Neuronal stem cell (in vitro differentiated cells): ENCODE measurements around the gene TP63.

Experiments used
- DNase-seq: peaks from one replicate; pipeline ENCODE4 v3.0.0-alpha.2; 2013; ENCODE audit warnings: low spot score
- H2AFZ ChIP-seq: one replicate; pipeline ENCODE4 v1.6.1; 2013; ENCODE audit warnings: mild to moderate bottlenecking, low read length, inconsistent platforms
- H2AK5ac ChIP-seq: 2 replicates; pipeline ENCODE4 v1.6.1; 2013; ENCODE audit warnings: low read depth, mild to moderate bottlenecking, inconsistent platforms, low read length, moderate library complexity, mixed read lengths
- H2BK120ac ChIP-seq: 2 replicates; pipeline ENCODE4 v1.6.1; 2013; ENCODE audit warnings: low read depth, mild to moderate bottlenecking, inconsistent platforms, low read length, moderate library complexity, mixed read lengths
- H2BK12ac ChIP-seq: one replicate; pipeline ENCODE4 v1.6.1; 2013; ENCODE audit warnings: low read length, inconsistent platforms
- H2BK15ac ChIP-seq: 2 replicates; pipeline ENCODE4 v1.6.1; 2013; ENCODE audit warnings: mild to moderate bottlenecking, low read length, inconsistent platforms, mixed read lengths
- H2BK5ac ChIP-seq: one replicate; pipeline ENCODE4 v1.6.1; 2013; ENCODE audit warnings: inconsistent platforms, mild to moderate bottlenecking, low read length, moderate library complexity
- H3K14ac ChIP-seq: one replicate; pipeline ENCODE4 v1.6.1; 2013; ENCODE audit warnings: low read length, inconsistent platforms
- H3K18ac ChIP-seq: 2 replicates; pipeline ENCODE4 v1.6.1; 2013; ENCODE audit warnings: low read length, inconsistent platforms
- H3K23ac ChIP-seq: 2 replicates; pipeline ENCODE4 v1.6.1; 2013; ENCODE audit warnings: low read depth, mild to moderate bottlenecking, mixed read lengths, low read length, inconsistent platforms; ENCODE audit not compliant: poor library complexity
- H3K27ac ChIP-seq: replicated peaks from 3 replicates; pipeline ENCODE4 v1.5.1; 2013; ENCODE audit warnings: low read length, inconsistent platforms
- H3K27me3 ChIP-seq, 3 experiments: 2 replicates each; pipeline ENCODE4 v1.6.1; 2013; ENCODE audit warnings: low read length in 3 of 3, mild to moderate bottlenecking in 2 of 3, inconsistent platforms in 1 of 3, low read depth in 1 of 3, mixed read lengths in 1 of 3, moderate library complexity in 1 of 3; ENCODE audit not compliant: control insufficient read depth in 3 of 3, insufficient read depth in 3 of 3
- H3K36me3 ChIP-seq, 2 donors: replicated peaks in 1 of 2; 2 replicates each; pipeline ENCODE4 v1.6.1; 2013; ENCODE audit warnings: low read length in 2 of 2; ENCODE audit not compliant: control insufficient read depth in 2 of 2, insufficient read depth in 2 of 2
- H3K4ac ChIP-seq: 2 replicates; pipeline ENCODE4 v1.6.1; 2013; ENCODE audit warnings: inconsistent platforms, mild to moderate bottlenecking, low read length, moderate library complexity
- H3K4me1 ChIP-seq, 2 donors: 1 replicate in 1 of 2; 2 replicates in 1 of 2; pipeline ENCODE4 v1.6.1; 2013; ENCODE audit warnings: low read length in 2 of 2, low read depth in 1 of 2; ENCODE audit not compliant: control insufficient read depth in 2 of 2, insufficient read depth in 1 of 2
- H3K4me2 ChIP-seq: one replicate; pipeline ENCODE4 v1.6.1; 2013; ENCODE audit warnings: mild to moderate bottlenecking, low read length, inconsistent platforms; ENCODE audit not compliant: insufficient read depth, poor library complexity, severe bottlenecking
- H3K4me3 ChIP-seq, 2 donors: 2 replicates each; pipeline ENCODE4 v1.5.1; 2013; ENCODE audit warnings: low read length in 2 of 2, mild to moderate bottlenecking in 2 of 2, inconsistent platforms in 1 of 2, moderate library complexity in 1 of 2
- H3K79me1 ChIP-seq: one replicate; pipeline ENCODE4 v1.6.1; 2013; ENCODE audit warnings: low read depth, mild to moderate bottlenecking, inconsistent platforms, low read length, moderate library complexity
- H3K9ac ChIP-seq: one replicate; pipeline ENCODE4 v1.6.1; 2013; ENCODE audit warnings: mild to moderate bottlenecking, low read depth, low read length, inconsistent platforms; ENCODE audit not compliant: poor library complexity
- H3K9me3 ChIP-seq, 2 donors: replicated peaks in 1 of 2; 2 replicates each; pipeline versions ENCODE3 to v1.6.1; 2013; ENCODE audit warnings: low read length in 2 of 2, mild to moderate bottlenecking in 2 of 2, inconsistent platforms in 1 of 2, low read depth in 1 of 2, mixed read lengths in 1 of 2, moderate library complexity in 1 of 2; ENCODE audit not compliant: control insufficient read depth in 2 of 2, insufficient read depth in 1 of 2
- H4K8ac ChIP-seq: one replicate; pipeline ENCODE4 v1.6.1; 2013; ENCODE audit warnings: low read depth, mild to moderate bottlenecking, inconsistent platforms, low read length, moderate library complexity
- H4K91ac ChIP-seq: one replicate; pipeline ENCODE4 v1.6.1; 2013; ENCODE audit warnings: low read length, low read depth, mild to moderate bottlenecking, inconsistent platforms; ENCODE audit not compliant: poor library complexity
- WGBS, 2 donors: extraction: QIAGEN DNeasy Blood & Tissue Kit; methylation state at CpG; one replicate each; pipeline ENCODE4 v1.1.7; 2013; ENCODE audit warnings: missing lambda C conversion rate in 2 of 2, mixed read lengths in 1 of 2; ENCODE audit not compliant: insufficient read length in 2 of 2, insufficient replicate concordance in 1 of 2; ENCODE audit errors: extremely low coverage in 2 of 2; 5-methylcytosine and 5-hydroxymethylcytosine counted together

TP63 gene

GRCh38 chr3:189771842-189772450 lies 140.8 kb downstream of the TP63 start:
- no peak overlapping the region for H2AFZ ChIP-seq
- no peak overlapping the region for H3K14ac ChIP-seq
- H3K36me3 ChIP-seq: no peaks in the 10 kb centered on the region
- H3K27me3 ChIP-seq: peaks cover 0 to 4% (median 3%) of the 10 kb centered on the region in 3 experiments
- no peaks in the 10 kb centered on the region for H3K9me3 ChIP-seq
- peaks cover 0 to 1% of the 10 kb centered on the region in 2 donors for H3K4me1 ChIP-seq
- no peak overlapping the region for H3K4me2 ChIP-seq
- H3K27ac ChIP-seq: no peak overlapping the region
- H3K9ac ChIP-seq: no peak overlapping the region
- no peak overlapping the region for H2BK5ac ChIP-seq
- no CpG with 5 or more reads among the region's 4 CpGs for WGBS, 2 donors
- no peak overlapping the region for H3K4ac ChIP-seq
- no peak overlapping the region for H4K91ac ChIP-seq
- H3K79me1 ChIP-seq: no peaks in the 10 kb centered on the region
- H3K23ac ChIP-seq: no peak overlapping the region
- H2BK120ac ChIP-seq: no peak overlapping the region
- H2AK5ac ChIP-seq: no peak overlapping the region
- H2BK12ac ChIP-seq: no peak overlapping the region
- no peak overlapping the region for H3K18ac ChIP-seq
- no peak overlapping the region for H3K4me3 ChIP-seq
- no peak for DNase-seq
- no peak overlapping the region for H2BK15ac ChIP-seq
- H4K8ac ChIP-seq: no peak overlapping the region

- no peak for DNase-seq
- Histone ChIP-seq H2BK5ac (no peak overlapping the region), H3K9ac (no peak overlapping the region), H2AFZ (no peak overlapping the region), H2BK120ac (no peak overlapping the region), H3K36me3 (no peaks in the 10 kb centered on the region), H3K79me1 (no peaks in the 10 kb centered on the region), H3K14ac (no peak overlapping the region), H2BK12ac (no peak overlapping the region), H3K9me3 (no peaks in the 10 kb centered on the region), H2BK15ac (no peak overlapping the region), H3K27ac (no peak overlapping the region), H3K4me3 (no peak overlapping the region), H3K18ac (no peak overlapping the region), H4K91ac (no peak overlapping the region), H3K4me2 (no peak overlapping the region), H3K27me3 (peaks cover 0 to 4% (median 3%) of the 10 kb centered on the region in 3 experiments), H3K23ac (no peak overlapping the region), H3K4ac (no peak overlapping the region), H3K4me1 (peaks cover 0 to 1% of the 10 kb centered on the region in 2 donors), H4K8ac (no peak overlapping the region), H2AK5ac (no peak overlapping the region)
- no CpG with 5 or more reads among the region's 2 CpGs for WGBS, 2 donors
Observed at GRCh38 chr3:189772584-189772983, 141.4 kb downstream of the TP63 start.

- Histone ChIP-seq H3K23ac (no peak overlapping the region), H2BK12ac (no peak overlapping the region), H3K9me3 (no peaks in the 10 kb centered on the region), H3K18ac (no peak overlapping the region), H3K27me3 (peaks cover 0 to 4% (median 3%) of the 10 kb centered on the region in 3 experiments), H2AK5ac (no peak overlapping the region), H3K4ac (no peak overlapping the region), H3K14ac (no peak overlapping the region), H3K79me1 (no peaks in the 10 kb centered on the region), H2AFZ (no peak overlapping the region), H3K4me1 (peaks cover 0 to 1% of the 10 kb centered on the region in 2 donors), H3K36me3 (no peaks in the 10 kb centered on the region), H4K91ac (no peak overlapping the region), H2BK120ac (no peak overlapping the region), H3K4me2 (no peak overlapping the region), H3K27ac (no peak overlapping the region), H2BK5ac (no peak overlapping the region), H2BK15ac (no peak overlapping the region), H3K9ac (no peak overlapping the region), H3K4me3 (no peak overlapping the region), H4K8ac (no peak overlapping the region)
- no peak for DNase-seq
- no CpG with 5 or more reads among the region's 5 CpGs for WGBS, 2 donors
Observed at GRCh38 chr3:189773056-189773455, 141.9 kb downstream of the TP63 start.

- Histone ChIP-seq H3K14ac (no peak overlapping the region), H2AK5ac (no peak overlapping the region), H3K27me3 (peaks cover 0 to 10% (median 5%) of the 10 kb centered on the region in 3 experiments), H2AFZ (no peak overlapping the region), H3K79me1 (no peaks in the 10 kb centered on the region), H2BK120ac (no peak overlapping the region), H3K36me3 (no peaks in the 10 kb centered on the region), H4K91ac (no peak overlapping the region), H3K23ac (no peak overlapping the region), H2BK5ac (no peak overlapping the region), H3K4me3 (no peak overlapping the region), H2BK15ac (no peak overlapping the region), H4K8ac (no peak overlapping the region), H3K4me1 (peaks cover 0 to 1% of the 10 kb centered on the region in 2 donors), H3K27ac (no peak overlapping the region), H3K9ac (no peak overlapping the region), H3K4me2 (no peak overlapping the region), H3K4ac (no peak overlapping the region), H3K9me3 (no peaks in the 10 kb centered on the region), H3K18ac (no peak overlapping the region), H2BK12ac (no peak overlapping the region)
- WGBS, 2 donors: no CpG with 5 or more reads among the region's 6 CpGs
- peak; percentile 32 for DNase-seq
Observed at GRCh38 chr3:189776149-189776824, 145.1 kb downstream of the TP63 start.
